ENCODE measurements around the gene TMEM223. TPM values are rescaled to one million over a fixed set of nuclear protein-coding genes. Genes with fewer than 3 reads are reported as not detected.

Gene TMEM223
- total RNA-seq, 1 experiment from 2014 or later = 20.1 TPM

DNA sequence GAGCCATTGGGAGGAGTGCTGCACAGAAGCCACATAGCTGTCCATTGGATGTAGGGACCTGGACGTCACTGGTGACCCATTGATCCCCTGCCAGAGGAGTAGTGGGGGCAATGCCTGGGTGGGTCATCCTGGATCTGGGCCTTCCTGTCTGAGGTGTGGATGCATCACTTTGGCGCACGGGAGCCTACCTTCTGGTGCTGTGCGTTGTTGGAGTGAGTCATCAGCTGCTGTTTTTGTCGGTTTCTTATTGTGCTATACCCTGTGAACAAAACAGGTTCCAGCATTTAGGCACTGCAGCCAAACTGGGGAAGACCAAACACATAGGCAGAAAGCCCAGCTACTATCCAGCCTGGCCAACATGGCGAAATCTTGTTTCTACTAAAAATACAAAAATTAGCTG lies 17.4 kb downstream of the TMEM223 start:
- BruUV-seq (replicated peaks) = no TSS peak
- CTCF ChIA-PET = interaction anchor here (1.2 kb wide), 1 partner anchor 12 kb away, joined by 4 read pairs; no protein-coding TSS in a partner anchor
- Histone ChIP-seq H3K9me3 (ENCODE audit: control insufficient read depth, insufficient read depth, low read depth, low read length) (no peaks in the 10 kb centered on the region), H3K36me3 (ENCODE audit: control insufficient read depth, insufficient read depth, low read length) (no peaks in the 10 kb centered on the region), H3K27me3 (ENCODE audit: control insufficient read depth, insufficient read depth, low read length) (no peaks in the 10 kb centered on the region), H3K4me1 (ENCODE audit: control insufficient read depth, insufficient read depth, low read length) (peaks cover 8% of the 10 kb centered on the region), H3K27ac (ENCODE audit: low read length) (no peak overlapping the region), H3K4me3 (ENCODE audit: low read depth in 2 of 2, low read length in 2 of 2) (no peak overlapping the region)
- intact Hi-C loops (cut with micrococcal nuclease; ENCODE audit: unreplicated experiment) (no loop called here), in situ Hi-C loops (cut with HindIII; ENCODE audit: low pct_unique_long_range_greater_than_20kb, low sequenced_read_pairs) (no loop called here)
- POLR2A ChIA-PET = no interaction called here
- TF ChIP-seq SIN3A (IDR thresholded peaks at IDR 0.05; ENCODE audit: borderline replicate concordance, insufficient read depth, low read depth, low read length) (no peak), TCF7L2 (IDR thresholded peaks at IDR 0.05; ENCODE audit: low read depth, low read length) (no peak), POLR2AphosphoS5 (IDR thresholded peaks at IDR 0.05; ENCODE audit: low read depth, low read length) (no peak)
- TF ChIP-seq, protein P1, sequence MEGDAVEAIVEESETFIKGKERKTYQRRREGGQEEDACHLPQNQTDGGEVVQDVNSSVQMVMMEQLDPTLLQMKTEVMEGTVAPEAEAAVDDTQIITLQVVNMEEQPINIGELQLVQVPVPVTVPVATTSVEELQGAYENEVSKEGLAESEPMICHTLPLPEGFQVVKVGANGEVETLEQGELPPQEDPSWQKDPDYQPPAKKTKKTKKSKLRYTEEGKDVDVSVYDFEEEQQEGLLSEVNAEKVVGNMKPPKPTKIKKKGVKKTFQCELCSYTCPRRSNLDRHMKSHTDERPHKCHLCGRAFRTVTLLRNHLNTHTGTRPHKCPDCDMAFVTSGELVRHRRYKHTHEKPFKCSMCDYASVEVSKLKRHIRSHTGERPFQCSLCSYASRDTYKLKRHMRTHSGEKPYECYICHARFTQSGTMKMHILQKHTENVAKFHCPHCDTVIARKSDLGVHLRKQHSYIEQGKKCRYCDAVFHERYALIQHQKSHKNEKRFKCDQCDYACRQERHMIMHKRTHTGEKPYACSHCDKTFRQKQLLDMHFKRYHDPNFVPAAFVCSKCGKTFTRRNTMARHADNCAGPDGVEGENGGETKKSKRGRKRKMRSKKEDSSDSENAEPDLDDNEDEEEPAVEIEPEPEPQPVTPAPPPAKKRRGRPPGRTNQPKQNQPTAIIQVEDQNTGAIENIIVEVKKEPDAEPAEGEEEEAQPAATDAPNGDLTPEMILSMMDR (IDR thresholded peaks at IDR 0.05) = no peak
- TF ChIP-seq, protein P2, sequence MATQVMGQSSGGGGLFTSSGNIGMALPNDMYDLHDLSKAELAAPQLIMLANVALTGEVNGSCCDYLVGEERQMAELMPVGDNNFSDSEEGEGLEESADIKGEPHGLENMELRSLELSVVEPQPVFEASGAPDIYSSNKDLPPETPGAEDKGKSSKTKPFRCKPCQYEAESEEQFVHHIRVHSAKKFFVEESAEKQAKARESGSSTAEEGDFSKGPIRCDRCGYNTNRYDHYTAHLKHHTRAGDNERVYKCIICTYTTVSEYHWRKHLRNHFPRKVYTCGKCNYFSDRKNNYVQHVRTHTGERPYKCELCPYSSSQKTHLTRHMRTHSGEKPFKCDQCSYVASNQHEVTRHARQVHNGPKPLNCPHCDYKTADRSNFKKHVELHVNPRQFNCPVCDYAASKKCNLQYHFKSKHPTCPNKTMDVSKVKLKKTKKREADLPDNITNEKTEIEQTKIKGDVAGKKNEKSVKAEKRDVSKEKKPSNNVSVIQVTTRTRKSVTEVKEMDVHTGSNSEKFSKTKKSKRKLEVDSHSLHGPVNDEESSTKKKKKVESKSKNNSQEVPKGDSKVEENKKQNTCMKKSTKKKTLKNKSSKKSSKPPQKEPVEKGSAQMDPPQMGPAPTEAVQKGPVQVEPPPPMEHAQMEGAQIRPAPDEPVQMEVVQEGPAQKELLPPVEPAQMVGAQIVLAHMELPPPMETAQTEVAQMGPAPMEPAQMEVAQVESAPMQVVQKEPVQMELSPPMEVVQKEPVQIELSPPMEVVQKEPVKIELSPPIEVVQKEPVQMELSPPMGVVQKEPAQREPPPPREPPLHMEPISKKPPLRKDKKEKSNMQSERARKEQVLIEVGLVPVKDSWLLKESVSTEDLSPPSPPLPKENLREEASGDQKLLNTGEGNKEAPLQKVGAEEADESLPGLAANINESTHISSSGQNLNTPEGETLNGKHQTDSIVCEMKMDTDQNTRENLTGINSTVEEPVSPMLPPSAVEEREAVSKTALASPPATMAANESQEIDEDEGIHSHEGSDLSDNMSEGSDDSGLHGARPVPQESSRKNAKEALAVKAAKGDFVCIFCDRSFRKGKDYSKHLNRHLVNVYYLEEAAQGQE (IDR thresholded peaks at IDR 0.05; ENCODE audit: insufficient read depth in 1 of 2, low read depth in 2 of 2, low read length in 1 of 2) = no peak
- ATAC-seq (no peak), DNase-seq (ENCODE audit: low read depth, low spot score) (no peak)

DNA sequence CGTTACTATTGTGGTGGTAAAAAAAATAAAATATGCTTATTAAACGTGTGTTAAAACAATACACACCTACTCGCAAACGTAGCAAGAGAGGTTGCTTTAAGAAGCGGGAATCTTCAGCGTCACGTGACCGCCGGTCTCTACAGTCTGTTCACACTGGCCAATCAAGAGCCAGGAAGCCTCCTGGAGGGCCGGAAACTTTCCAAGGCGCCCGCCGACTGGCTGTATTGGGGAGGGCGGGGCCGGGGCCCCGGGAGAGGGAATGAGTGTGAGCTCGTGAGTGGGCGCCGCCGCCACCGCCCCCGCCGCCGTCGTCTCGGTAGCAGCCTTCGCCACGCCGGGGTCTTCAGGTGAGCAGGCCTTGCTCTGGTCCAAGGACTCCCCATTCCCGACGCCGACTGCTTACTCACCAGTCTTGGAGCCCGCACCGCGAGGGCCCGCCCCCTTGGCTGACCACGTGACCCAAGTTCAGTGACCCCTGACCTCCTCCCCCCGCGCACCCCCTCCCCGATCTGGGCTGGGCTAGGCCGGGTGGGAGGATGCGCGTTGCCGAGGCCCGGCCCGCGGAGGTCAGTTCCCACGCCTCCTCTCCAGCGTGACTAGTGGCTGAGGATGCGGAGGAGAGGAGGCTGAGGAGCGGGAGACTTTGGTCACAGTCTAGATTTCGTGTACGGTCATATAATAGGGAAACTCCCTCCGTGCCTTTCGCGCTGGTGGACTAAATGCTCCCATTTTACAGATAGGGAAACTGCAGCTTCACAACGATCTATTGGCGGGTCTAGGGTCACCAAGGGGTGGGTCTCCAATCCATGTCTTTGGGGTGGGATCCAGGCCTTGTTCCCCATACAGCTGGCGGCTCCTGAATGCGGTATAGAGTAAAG lies 20.4 kb downstream of the TMEM223 start, which contains the start of gene TAF6L:
Gene TAF6L, plus strand, starts transcription at position 253 of the 878 bp plus-strand sequence. CDS start 4,388 bp downstream, outside the sequence.
- peak; percentile 78 for DNase-seq (ENCODE audit: low read depth, low spot score)
- Histone ChIP-seq H3K4me1 (ENCODE audit: control insufficient read depth, insufficient read depth, low read length) (peaks cover 8% of the 10 kb centered on the region), H3K36me3 (ENCODE audit: control insufficient read depth, insufficient read depth, low read length) (peaks cover 3% of the 10 kb centered on the region), H3K4me3 (ENCODE audit: low read depth in 2 of 2, low read length in 2 of 2) (peak within 1 kb of the TSS; percentile 72 to 73), H3K27me3 (ENCODE audit: control insufficient read depth, insufficient read depth, low read length) (no peaks in the 10 kb centered on the region), H3K9me3 (ENCODE audit: control insufficient read depth, insufficient read depth, low read depth, low read length) (no peaks in the 10 kb centered on the region), H3K27ac (ENCODE audit: low read length) (peak within 1 kb of the TSS; percentile 95)
- BruUV-seq (replicated peaks) = TSS peak; percentile 57
- peak; percentile 97 for ATAC-seq
- in situ Hi-C loops (cut with HindIII; ENCODE audit: low pct_unique_long_range_greater_than_20kb, low sequenced_read_pairs) (no loop called here), intact Hi-C loops (cut with micrococcal nuclease; ENCODE audit: unreplicated experiment) (no loop called here)
- ChIA-PET CTCF (interaction anchor here (0.9 to 1.5 kb wide), 3 partner anchors 15 to 44 kb away, joined by 4 to 6 read pairs (median 4); partner anchors contain the start of genes HNRNPUL2 and ZBTB3), POLR2A (interaction anchor here (0.6 kb wide), 2 partner anchors 44 to 101 kb away, joined by 3 to 4 read pairs; no protein-coding TSS in a partner anchor)
- no peak for TF ChIP-seq TCF7L2 (IDR thresholded peaks at IDR 0.05; ENCODE audit: low read depth, low read length)
- peak; percentile 89; the same call in 1 of the 2 replicates for TF ChIP-seq SIN3A (IDR thresholded peaks at IDR 0.05; ENCODE audit: borderline replicate concordance, insufficient read depth, low read depth, low read length)
- peak; percentile 84 for TF ChIP-seq POLR2AphosphoS5 (IDR thresholded peaks at IDR 0.05; ENCODE audit: low read depth, low read length)

Measured in Panc1 (cell line).